ENCODE results near the gene NLE1.

Gene NLE1

GRCh38 chr17:35170968-35171771 lies 29.1 kb upstream of the NLE1 start:
- no peak overlapping the region for H3K27ac ChIP-seq (ENCODE audit: poor library complexity, severe bottlenecking)
- no peaks in the 10 kb centered on the region for H3K27me3 ChIP-seq (ENCODE audit: insufficient read depth, poor library complexity, severe bottlenecking)
- H3K36me3 ChIP-seq (ENCODE audit: low read depth): no peaks in the 10 kb centered on the region
- DNase-seq (ENCODE audit: low spot score) (no peak), ATAC-seq (ENCODE audit: low read depth) (peak; percentile 40; the same call in 2 of the 3 replicates)
- TF ChIP-seq CTCF (IDR thresholded peaks at IDR 0.05; ENCODE audit: poor library complexity, severe bottlenecking): peak; percentile 58
- H3K4me1 ChIP-seq (ENCODE audit: insufficient read depth, poor library complexity, severe bottlenecking): peaks cover 4% of the 10 kb centered on the region
- H3K9me3 ChIP-seq (ENCODE audit: severe bottlenecking): no peaks in the 10 kb centered on the region
- H3K4me3 ChIP-seq (ENCODE audit: severe bottlenecking): no peak overlapping the region

GRCh38 chr17:35169835-35170363 lies 27.8 kb upstream of the NLE1 start:
- no peak for DNase-seq (ENCODE audit: low spot score)
- peaks cover 4% of the 10 kb centered on the region for H3K4me1 ChIP-seq (ENCODE audit: insufficient read depth, poor library complexity, severe bottlenecking)
- no peaks in the 10 kb centered on the region for H3K27me3 ChIP-seq (ENCODE audit: insufficient read depth, poor library complexity, severe bottlenecking)
- no peaks in the 10 kb centered on the region for H3K9me3 ChIP-seq (ENCODE audit: severe bottlenecking)
- no peaks in the 10 kb centered on the region for H3K36me3 ChIP-seq (ENCODE audit: low read depth)
- no peak overlapping the region for H3K4me3 ChIP-seq (ENCODE audit: severe bottlenecking)
- no peak overlapping the region for H3K27ac ChIP-seq (ENCODE audit: poor library complexity, severe bottlenecking)
- no peak for ATAC-seq (ENCODE audit: low read depth)
- no peak for TF ChIP-seq CTCF (IDR thresholded peaks at IDR 0.05; ENCODE audit: poor library complexity, severe bottlenecking)

- no peak for TF ChIP-seq CTCF (IDR thresholded peaks at IDR 0.05; ENCODE audit: poor library complexity, severe bottlenecking)
- H3K27ac ChIP-seq (ENCODE audit: poor library complexity, severe bottlenecking): no peak overlapping the region
- H3K9me3 ChIP-seq (ENCODE audit: severe bottlenecking): no peaks in the 10 kb centered on the region
- H3K4me1 ChIP-seq (ENCODE audit: insufficient read depth, poor library complexity, severe bottlenecking): peaks cover 4% of the 10 kb centered on the region
- ATAC-seq (ENCODE audit: low read depth) (no peak), DNase-seq (ENCODE audit: low spot score) (no peak)
- H3K36me3 ChIP-seq (ENCODE audit: low read depth): no peaks in the 10 kb centered on the region
- no peak overlapping the region for H3K4me3 ChIP-seq (ENCODE audit: severe bottlenecking)
- peaks cover 4% of the 10 kb centered on the region for H3K27me3 ChIP-seq (ENCODE audit: insufficient read depth, poor library complexity, severe bottlenecking)
Observed at GRCh38 chr17:35167666-35168065, 25.6 kb upstream of the NLE1 start.

- Histone ChIP-seq H3K4me1 (ENCODE audit: insufficient read depth, poor library complexity, severe bottlenecking) (peaks cover 4% of the 10 kb centered on the region), H3K27ac (ENCODE audit: poor library complexity, severe bottlenecking) (no peak overlapping the region), H3K36me3 (ENCODE audit: low read depth) (no peaks in the 10 kb centered on the region), H3K27me3 (ENCODE audit: insufficient read depth, poor library complexity, severe bottlenecking) (peaks cover 4% of the 10 kb centered on the region), H3K4me3 (ENCODE audit: severe bottlenecking) (no peak overlapping the region), H3K9me3 (ENCODE audit: severe bottlenecking) (no peaks in the 10 kb centered on the region)
- TF ChIP-seq CTCF (IDR thresholded peaks at IDR 0.05; ENCODE audit: poor library complexity, severe bottlenecking): no peak
- ATAC-seq (ENCODE audit: low read depth): peak; percentile 42; the same call in 1 of the 3 replicates
- no peak for DNase-seq (ENCODE audit: low spot score)
Observed at GRCh38 chr17:35167046-35167445, 24.9 kb upstream of the NLE1 start.

GRCh38 chr17:35166526-35166925 lies 24.4 kb upstream of the NLE1 start:
- Histone ChIP-seq H3K4me1 (ENCODE audit: insufficient read depth, poor library complexity, severe bottlenecking) (peaks cover under 1% of the 10 kb centered on the region), H3K9me3 (ENCODE audit: severe bottlenecking) (no peaks in the 10 kb centered on the region), H3K27ac (ENCODE audit: poor library complexity, severe bottlenecking) (no peak overlapping the region), H3K4me3 (ENCODE audit: severe bottlenecking) (no peak overlapping the region), H3K36me3 (ENCODE audit: low read depth) (no peaks in the 10 kb centered on the region), H3K27me3 (ENCODE audit: insufficient read depth, poor library complexity, severe bottlenecking) (peaks cover 4% of the 10 kb centered on the region)
- TF ChIP-seq CTCF (IDR thresholded peaks at IDR 0.05; ENCODE audit: poor library complexity, severe bottlenecking): no peak
- DNase-seq (ENCODE audit: low spot score) (no peak), ATAC-seq (ENCODE audit: low read depth) (no peak)

All from RWPE2 (cell line).